Dermis microvascular lymphatic vessel endothelial cell (primary cell): Measurements from ENCODE around the gene SSTR3. TPM values are rescaled to one million over a fixed set of nuclear protein-coding genes. Genes with fewer than 3 reads are reported as not detected.
A peak's percentile ranks its signal among the peaks of the same experiment; 100 is the strongest.
"Not testable (repeated sequence)": the region's sequence is repeated elsewhere in the genome, so short reads cannot be mapped to it uniquely, and the experiment has no call there.

Source experiments
- DNase-seq, 2 donors: peaks; one replicate each; pipeline versions ENCODE4 v3.0.0 to v3.0.0-alpha.2; 2010; ENCODE audit warnings: low read depth in 2 of 2
- total RNA-seq: library from RNA; depleted of rRNA; stranded (reverse); fragments of >200 nt; gene quantifications from 2 replicates; pipeline ENCODE4 v1.2.1, GENCODE V29; 2014

Gene SSTR3
- total RNA-seq, 1 donor from 2014 or later, result not detected

GRCh38 chr22:37242395-37242918 lies 30.2 kb upstream of the SSTR3 start:
- DNase-seq, result peak in 1 of 2 donors; percentile 71

DNA sequence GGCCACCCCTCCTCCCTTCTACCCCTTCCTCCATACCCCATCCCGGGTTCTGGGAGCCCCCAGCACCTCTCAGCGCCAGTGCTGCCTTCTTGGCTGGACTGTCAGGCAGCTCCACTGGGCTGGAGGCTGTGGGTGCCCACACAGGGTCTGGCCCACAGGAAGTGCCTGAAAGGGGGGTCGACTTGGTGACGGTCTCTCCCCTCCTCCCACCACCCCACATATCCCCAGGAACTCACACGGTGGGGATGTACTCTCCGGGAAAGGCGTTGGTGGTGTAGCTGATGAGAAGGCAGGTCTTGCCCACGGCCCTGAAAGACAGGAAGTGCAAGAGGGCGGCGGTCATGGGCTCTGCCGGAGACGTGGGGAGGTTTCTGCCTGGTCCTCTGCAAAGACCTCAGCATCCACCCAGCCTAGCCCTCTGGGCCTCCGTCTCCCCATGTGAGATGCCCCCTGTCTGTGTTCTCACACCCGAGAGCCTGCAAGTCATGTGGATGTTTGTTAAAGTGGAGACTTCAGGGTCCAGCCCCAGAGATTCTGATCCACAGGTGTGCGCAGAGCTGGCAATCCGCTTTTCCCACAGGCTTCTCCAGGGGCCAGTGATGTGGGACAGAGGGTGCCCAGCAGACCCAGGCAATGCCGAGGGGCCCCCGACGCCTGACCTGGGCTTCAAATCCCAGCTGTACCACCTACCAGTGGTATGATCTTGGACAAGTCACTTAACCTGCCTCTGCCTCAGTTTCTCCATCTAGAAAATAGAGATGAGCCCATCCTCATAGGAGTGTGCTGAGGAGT lies 29.3 kb upstream of the SSTR3 start:
- no peak for DNase-seq

GRCh38 chr22:37240941-37241320 lies 28.7 kb upstream of the SSTR3 start:
- DNase-seq, result no peak

GRCh38 chr22:37240240-37240940 lies 28.1 kb upstream of the SSTR3 start:
- no peak for DNase-seq

- no peak for DNase-seq
These were observed 27.3 kb upstream of the SSTR3 start for GRCh38 chr22:37239336-37240239.

- DNase-seq, result peak in 1 of 2 donors; percentile 27
These were observed 25.3 kb upstream of the SSTR3 start for GRCh38 chr22:37237371-37238268.

GRCh38 chr22:37235897-37236607 lies 23.8 kb upstream of the SSTR3 start:
- no peak for DNase-seq

DNA sequence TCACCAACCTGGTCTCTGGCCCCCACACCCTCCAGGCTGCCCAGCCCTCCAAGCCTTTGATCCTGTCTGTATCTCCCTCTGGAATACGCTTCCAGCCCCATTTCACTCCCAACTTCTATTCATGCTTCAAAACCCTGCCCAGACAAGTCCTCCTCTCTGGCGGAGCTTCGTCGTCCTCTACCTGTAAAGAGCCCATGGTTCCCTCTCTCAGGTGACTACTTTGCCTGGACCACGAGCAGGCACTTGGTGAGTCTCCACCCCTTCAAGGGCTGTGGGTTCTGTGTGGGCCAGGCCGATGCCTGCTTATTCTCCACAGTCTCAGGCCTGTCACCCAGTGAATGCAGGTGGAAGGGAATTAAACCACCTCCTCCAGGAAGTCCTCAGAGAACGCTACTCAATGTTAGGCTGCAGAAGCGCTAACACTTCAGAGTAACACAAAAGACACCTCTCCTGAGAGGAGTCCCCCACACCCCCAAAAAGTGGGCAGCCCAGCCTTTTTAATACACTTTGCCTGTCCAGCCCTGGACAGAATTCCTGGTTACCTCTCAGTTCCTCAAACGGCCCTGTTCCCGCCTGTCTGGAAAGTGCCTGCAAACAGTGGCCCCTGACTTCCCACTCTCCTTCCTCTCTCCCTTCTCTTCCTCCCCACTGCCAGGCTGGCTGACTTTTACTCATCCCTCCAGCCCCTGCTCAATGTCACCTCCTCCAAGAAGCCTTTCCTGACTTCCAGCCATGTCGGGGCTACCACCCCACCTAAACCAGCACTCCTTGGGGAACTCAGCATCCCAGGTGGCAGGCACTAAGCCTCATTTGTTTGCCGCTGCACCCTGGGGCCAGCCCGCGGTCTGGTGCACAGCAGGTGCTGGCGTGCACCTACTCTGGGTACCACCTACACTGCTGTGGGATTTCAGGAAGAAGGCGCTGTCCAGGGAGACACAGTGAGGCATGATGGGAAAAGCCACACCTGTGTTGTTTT lies 22.7 kb upstream of the SSTR3 start:
- no peak for DNase-seq

GRCh38 chr22:37233751-37234631 lies 21.7 kb upstream of the SSTR3 start:
- DNase-seq, result no peak

DNA sequence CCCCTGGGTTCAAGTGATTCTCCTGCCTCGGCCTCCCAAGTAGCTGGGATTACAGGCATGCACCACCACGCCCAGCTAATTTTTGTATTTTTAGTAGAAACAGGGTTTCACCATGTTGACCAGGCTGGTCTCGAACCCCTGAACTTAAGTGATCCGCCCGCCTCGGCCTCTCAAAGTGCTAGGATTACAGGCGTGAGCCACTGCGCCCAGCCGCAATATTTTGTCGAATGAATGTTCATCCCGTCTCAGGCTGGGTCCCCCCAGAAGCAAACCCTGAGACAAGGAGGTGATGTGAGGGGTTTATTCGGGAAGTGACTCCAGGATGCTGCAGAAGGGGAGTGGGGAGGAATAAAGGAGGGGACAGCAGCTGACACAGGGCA lies 21.1 kb upstream of the SSTR3 start:
- DNase-seq, result not testable (repeated sequence)

- no peak for DNase-seq
These were observed 20.1 kb upstream of the SSTR3 start for GRCh38 chr22:37232140-37232998.

DNA sequence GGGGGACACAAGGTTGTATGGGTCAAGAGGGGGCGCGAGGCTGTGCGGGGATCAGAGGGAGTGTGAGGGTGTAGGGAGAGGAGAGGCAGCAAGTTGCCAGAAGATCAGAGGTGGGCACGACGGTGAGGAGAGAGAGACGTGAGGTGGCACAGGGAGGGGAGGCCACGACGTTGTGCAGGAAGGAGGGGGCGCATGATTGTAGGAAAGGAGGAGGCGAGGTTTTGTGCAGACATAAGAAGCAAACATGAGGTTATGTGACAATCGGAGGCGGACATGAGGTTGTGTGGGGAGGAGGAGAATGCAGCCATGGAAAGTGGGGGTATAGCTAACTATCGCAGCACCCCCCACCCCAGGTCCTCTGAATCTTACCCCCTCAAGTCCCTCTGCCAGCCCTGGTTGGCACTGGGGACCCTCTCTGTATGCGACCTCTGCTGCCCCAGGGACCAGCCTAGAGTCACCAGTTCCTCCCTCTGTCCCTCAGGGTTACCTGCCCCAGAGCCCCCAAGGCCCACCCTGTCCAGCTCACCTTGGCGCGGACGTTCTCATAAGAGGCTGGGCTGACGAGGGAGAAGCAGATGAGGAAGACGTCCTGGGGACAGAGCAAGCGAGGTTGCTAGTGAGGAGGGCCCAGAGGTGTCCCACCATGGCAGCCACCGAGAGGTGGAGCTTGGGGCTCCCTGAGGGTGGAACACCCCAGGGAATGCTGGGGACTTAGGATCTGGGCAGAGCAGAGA lies 19.3 kb upstream of the SSTR3 start:
- DNase-seq, result no peak

- DNase-seq, result no peak
These were observed 18.6 kb upstream of the SSTR3 start for GRCh38 chr22:37230673-37231405.

GRCh38 chr22:37229805-37230672 lies 17.8 kb upstream of the SSTR3 start:
- DNase-seq, result peak in 1 of 2 donors; percentile 35
